ENCODE results near the gene B3GNT3. TPM values are rescaled to one million over a fixed set of nuclear protein-coding genes. Genes with fewer than 3 reads are reported as not detected.

Gene B3GNT3
- total RNA-seq, 1 donor from 2014 or later = 0.36 TPM

DNA sequence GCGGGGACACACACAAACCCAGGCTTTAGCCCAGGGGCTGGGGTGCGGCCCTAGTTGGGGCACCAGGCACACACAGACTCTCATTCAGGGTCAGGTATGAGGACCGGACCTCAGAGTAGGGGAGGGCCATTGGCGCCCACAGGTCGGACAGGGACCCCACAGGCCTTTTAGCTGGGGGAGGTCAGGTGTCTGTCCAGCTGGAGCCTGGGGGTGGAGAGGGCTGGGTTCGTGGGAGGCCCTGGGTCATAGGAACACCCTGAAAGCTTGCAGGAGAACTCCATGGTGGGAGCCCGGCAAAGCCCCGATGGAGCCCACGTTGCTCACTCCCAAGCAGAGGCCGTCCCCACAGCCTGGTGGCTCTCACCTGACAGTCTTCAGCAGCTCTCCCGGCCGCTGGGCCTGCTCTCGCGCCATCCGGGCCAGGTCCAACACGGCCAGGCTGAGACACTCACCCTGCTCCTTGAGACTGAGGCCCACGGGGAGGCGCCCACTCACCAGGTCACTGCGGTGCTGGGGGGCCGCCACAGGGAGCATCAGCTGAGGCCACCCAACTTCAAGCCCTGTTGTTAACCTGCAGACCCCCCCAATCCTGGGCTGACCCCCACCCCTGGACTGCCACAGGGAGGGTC lies 47.8 kb downstream of the B3GNT3 start:
- Mint-ChIP-seq H3K4me3 (ENCODE audit: unreplicated experiment) (peak overlapping the region; percentile 34), H3K4me1 (ENCODE audit: low read depth, unreplicated experiment) (no peaks in the 10 kb centered on the region), H3K27ac (ENCODE audit: unreplicated experiment) (no peak overlapping the region), H3K36me3 (ENCODE audit: low read depth, unreplicated experiment) (peaks cover 3% of the 10 kb centered on the region), H3K27me3 (ENCODE audit: low read depth, unreplicated experiment) (peaks cover 35% of the 10 kb centered on the region), H3K9me3 (ENCODE audit: unreplicated experiment) (peaks cover 2% of the 10 kb centered on the region)
- no peak for DNase-seq (ENCODE audit: low read depth)
- peak overlapping the region; percentile 29 for H3K4me3 ChIP-seq (ENCODE audit: insufficient read depth, low read depth, low read length)
- no peaks in the 10 kb centered on the region for H3K27me3 ChIP-seq (ENCODE audit: insufficient read depth, low read length)
- peak overlapping the region; percentile 83 for H3K4me2 ChIP-seq (ENCODE audit: low read length)
- H3K9me3 ChIP-seq (ENCODE audit: insufficient read depth, low read depth, low read length) = no peaks in the 10 kb centered on the region
- peak overlapping the region; percentile 40 for H3K9ac ChIP-seq (ENCODE audit: low read length)
- no peaks in the 10 kb centered on the region for H4K20me1 ChIP-seq (ENCODE audit: insufficient read depth, low read length)
- no peaks in the 10 kb centered on the region for H3K79me2 ChIP-seq (ENCODE audit: insufficient read depth, low read length)
- H3K27ac ChIP-seq (ENCODE audit: low read depth, low read length) = no peak overlapping the region
- no peaks in the 10 kb centered on the region for H3K36me3 ChIP-seq (ENCODE audit: insufficient read depth, low read length)
- H2AFZ ChIP-seq (ENCODE audit: low read depth, low read length) = peak overlapping the region; percentile 85
- no peaks in the 10 kb centered on the region for H3K4me1 ChIP-seq (ENCODE audit: insufficient read depth, low read length)
- FAIRE-seq = no peak
- TF ChIP-seq EZH2 (IDR thresholded peaks at IDR 0.05; ENCODE audit: insufficient read depth, low read length) = no peak
- TF ChIP-seq, protein P1, sequence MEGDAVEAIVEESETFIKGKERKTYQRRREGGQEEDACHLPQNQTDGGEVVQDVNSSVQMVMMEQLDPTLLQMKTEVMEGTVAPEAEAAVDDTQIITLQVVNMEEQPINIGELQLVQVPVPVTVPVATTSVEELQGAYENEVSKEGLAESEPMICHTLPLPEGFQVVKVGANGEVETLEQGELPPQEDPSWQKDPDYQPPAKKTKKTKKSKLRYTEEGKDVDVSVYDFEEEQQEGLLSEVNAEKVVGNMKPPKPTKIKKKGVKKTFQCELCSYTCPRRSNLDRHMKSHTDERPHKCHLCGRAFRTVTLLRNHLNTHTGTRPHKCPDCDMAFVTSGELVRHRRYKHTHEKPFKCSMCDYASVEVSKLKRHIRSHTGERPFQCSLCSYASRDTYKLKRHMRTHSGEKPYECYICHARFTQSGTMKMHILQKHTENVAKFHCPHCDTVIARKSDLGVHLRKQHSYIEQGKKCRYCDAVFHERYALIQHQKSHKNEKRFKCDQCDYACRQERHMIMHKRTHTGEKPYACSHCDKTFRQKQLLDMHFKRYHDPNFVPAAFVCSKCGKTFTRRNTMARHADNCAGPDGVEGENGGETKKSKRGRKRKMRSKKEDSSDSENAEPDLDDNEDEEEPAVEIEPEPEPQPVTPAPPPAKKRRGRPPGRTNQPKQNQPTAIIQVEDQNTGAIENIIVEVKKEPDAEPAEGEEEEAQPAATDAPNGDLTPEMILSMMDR (IDR thresholded peaks at IDR 0.05; ENCODE audit: insufficient read depth, low read depth, low read length) = no peak

DNA sequence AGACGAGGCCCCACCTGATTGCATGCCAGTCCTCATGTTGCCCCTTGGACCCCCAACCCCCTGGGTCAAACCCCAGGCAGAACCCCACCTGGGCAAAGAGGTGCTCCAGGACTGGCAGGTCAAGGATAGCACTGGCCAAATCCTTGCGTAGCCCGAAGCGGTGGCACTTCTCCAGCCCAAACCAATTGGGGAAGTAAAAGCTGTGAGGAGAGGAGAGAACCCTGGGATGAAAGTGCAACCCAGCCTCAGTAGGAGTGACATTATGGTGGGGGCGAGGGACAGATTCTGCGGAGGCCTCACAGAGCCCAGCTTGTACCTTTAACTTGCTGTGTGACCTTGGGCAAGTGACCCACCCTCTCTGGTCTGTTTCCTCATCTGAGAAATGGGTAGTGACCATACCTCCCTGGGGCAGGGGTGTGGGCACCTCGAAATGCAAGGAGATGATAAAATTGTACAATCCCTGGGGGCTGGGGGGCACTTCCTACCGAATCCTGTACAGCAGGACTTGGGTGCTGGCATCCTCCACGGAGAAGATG lies 48.4 kb downstream of the B3GNT3 start:
- no peaks in the 10 kb centered on the region for H4K20me1 ChIP-seq (ENCODE audit: insufficient read depth, low read length)
- peaks cover under 1% of the 10 kb centered on the region for H3K36me3 Mint-ChIP-seq (ENCODE audit: low read depth, unreplicated experiment)
- H3K9me3 Mint-ChIP-seq (ENCODE audit: unreplicated experiment) = peaks cover 2% of the 10 kb centered on the region
- peaks cover 29% of the 10 kb centered on the region for H3K27me3 Mint-ChIP-seq (ENCODE audit: low read depth, unreplicated experiment)
- H3K27ac Mint-ChIP-seq (ENCODE audit: unreplicated experiment) = no peak overlapping the region
- no peaks in the 10 kb centered on the region for H3K9me3 ChIP-seq (ENCODE audit: insufficient read depth, low read depth, low read length)
- FAIRE-seq (no peak), DNase-seq (ENCODE audit: low read depth) (no peak)
- no peak overlapping the region for H3K4me2 ChIP-seq (ENCODE audit: low read length)
- no peak overlapping the region for H3K4me3 ChIP-seq (ENCODE audit: insufficient read depth, low read depth, low read length)
- H3K36me3 ChIP-seq (ENCODE audit: insufficient read depth, low read length) = no peaks in the 10 kb centered on the region
- H3K4me1 Mint-ChIP-seq (ENCODE audit: low read depth, unreplicated experiment) = no peaks in the 10 kb centered on the region
- no peak for TF ChIP-seq EZH2 (IDR thresholded peaks at IDR 0.05; ENCODE audit: insufficient read depth, low read length)
- TF ChIP-seq, protein P1 (IDR thresholded peaks at IDR 0.05; ENCODE audit: insufficient read depth, low read depth, low read length) = no peak
- H3K4me3 Mint-ChIP-seq (ENCODE audit: unreplicated experiment) = no peak overlapping the region
- H3K27ac ChIP-seq (ENCODE audit: low read depth, low read length) = no peak overlapping the region
- H3K27me3 ChIP-seq (ENCODE audit: insufficient read depth, low read length) = no peaks in the 10 kb centered on the region
- H3K79me2 ChIP-seq (ENCODE audit: insufficient read depth, low read length) = no peaks in the 10 kb centered on the region
- no peak overlapping the region for H3K9ac ChIP-seq (ENCODE audit: low read length)
- H2AFZ ChIP-seq (ENCODE audit: low read depth, low read length) = no peak overlapping the region
- peaks cover 4% of the 10 kb centered on the region for H3K4me1 ChIP-seq (ENCODE audit: insufficient read depth, low read length)

DNA sequence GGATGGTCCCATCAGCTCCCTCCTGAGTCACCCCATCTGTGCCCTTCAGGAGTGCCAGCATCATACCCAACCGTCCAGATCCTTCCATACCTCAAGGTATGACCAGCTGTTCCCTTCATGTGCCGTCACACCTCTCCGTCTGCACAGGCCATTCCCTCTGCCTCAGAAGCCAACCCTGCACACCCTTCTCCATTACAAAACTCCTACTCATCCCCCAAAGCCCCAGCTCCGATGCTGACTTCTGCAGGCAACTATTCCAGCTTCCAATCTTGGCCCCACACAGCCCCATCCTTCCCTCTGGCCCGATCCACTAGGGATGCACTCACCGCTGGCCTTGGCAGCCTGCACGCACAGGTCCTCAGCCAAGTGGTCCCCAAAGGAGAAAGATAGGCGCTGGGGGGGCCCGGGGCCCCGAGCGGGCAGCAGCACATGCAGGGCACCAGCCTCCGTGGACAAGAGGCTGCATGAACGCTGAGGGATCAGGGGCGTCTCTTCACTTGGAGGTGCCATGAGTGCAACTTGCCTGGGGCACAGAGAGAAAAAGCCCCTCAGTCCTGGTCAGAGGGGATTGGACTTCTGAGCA lies 49.1 kb downstream of the B3GNT3 start:
- H3K36me3 Mint-ChIP-seq (ENCODE audit: low read depth, unreplicated experiment) = no peaks in the 10 kb centered on the region
- H3K27me3 Mint-ChIP-seq (ENCODE audit: low read depth, unreplicated experiment) = peaks cover 25% of the 10 kb centered on the region
- no peak overlapping the region for H2AFZ ChIP-seq (ENCODE audit: low read depth, low read length)
- no peaks in the 10 kb centered on the region for H4K20me1 ChIP-seq (ENCODE audit: insufficient read depth, low read length)
- H3K27ac Mint-ChIP-seq (ENCODE audit: unreplicated experiment) = no peak overlapping the region
- H3K27ac ChIP-seq (ENCODE audit: low read depth, low read length) = no peak overlapping the region
- H3K27me3 ChIP-seq (ENCODE audit: insufficient read depth, low read length) = no peaks in the 10 kb centered on the region
- H3K79me2 ChIP-seq (ENCODE audit: insufficient read depth, low read length) = no peaks in the 10 kb centered on the region
- FAIRE-seq (no peak), DNase-seq (ENCODE audit: low read depth) (no peak)
- no peaks in the 10 kb centered on the region for H3K36me3 ChIP-seq (ENCODE audit: insufficient read depth, low read length)
- no peaks in the 10 kb centered on the region for H3K9me3 ChIP-seq (ENCODE audit: insufficient read depth, low read depth, low read length)
- H3K4me3 Mint-ChIP-seq (ENCODE audit: unreplicated experiment) = no peak overlapping the region
- TF ChIP-seq EZH2 (IDR thresholded peaks at IDR 0.05; ENCODE audit: insufficient read depth, low read length) = no peak
- TF ChIP-seq, protein P1 (IDR thresholded peaks at IDR 0.05; ENCODE audit: insufficient read depth, low read depth, low read length) = no peak
- no peak overlapping the region for H3K4me2 ChIP-seq (ENCODE audit: low read length)
- no peak overlapping the region for H3K9ac ChIP-seq (ENCODE audit: low read length)
- no peaks in the 10 kb centered on the region for H3K9me3 Mint-ChIP-seq (ENCODE audit: unreplicated experiment)
- no peaks in the 10 kb centered on the region for H3K4me1 Mint-ChIP-seq (ENCODE audit: low read depth, unreplicated experiment)
- no peak overlapping the region for H3K4me3 ChIP-seq (ENCODE audit: insufficient read depth, low read depth, low read length)
- H3K4me1 ChIP-seq (ENCODE audit: insufficient read depth, low read length) = peaks cover 4% of the 10 kb centered on the region

Measured in astrocyte (in vitro differentiated cells and primary cell).